IPS-11a (cell line): ENCODE data around the gene RTL5.
A peak's percentile ranks its signal among the peaks of the same experiment; 100 is the strongest.
"Not testable (repeated sequence)": the region's sequence is repeated elsewhere in the genome, so short reads cannot be mapped to it uniquely, and the experiment has no call there.

Experiments used
- H3K4me3 ChIP-seq: one replicate; pipeline ENCODE4 v1.5.1; 2013; ENCODE audit warnings: low read depth, low read length, control low read depth

Gene RTL5

GRCh38 chrX:72131317-72132294 is at the start of gene RTL5:
TSS of gene RTL5 (minus strand) at chrX:72131915.
- H3K4me3 ChIP-seq = peak within 1 kb of the TSS; percentile 13

- H3K4me3 ChIP-seq = no peak overlapping the region
Measured at GRCh38 chrX:72180539-72180938, 48.8 kb upstream of the RTL5 start.

GRCh38 chrX:72176981-72177380 is 45.3 kb upstream of the RTL5 start:
- H3K4me3 ChIP-seq = no peak overlapping the region

- not testable (repeated sequence) for H3K4me3 ChIP-seq
Measured at GRCh38 chrX:72176289-72176688, 44.6 kb upstream of the RTL5 start.

GRCh38 chrX:72169008-72169728 is 37.5 kb upstream of the RTL5 start:
- H3K4me3 ChIP-seq = no peak overlapping the region

GRCh38 chrX:72165551-72165950 is 33.8 kb upstream of the RTL5 start:
- no peak overlapping the region for H3K4me3 ChIP-seq

GRCh38 chrX:72159769-72160168 is 28.1 kb upstream of the RTL5 start:
- no peak overlapping the region for H3K4me3 ChIP-seq

GRCh38 chrX:72158773-72159172 is 27.1 kb upstream of the RTL5 start:
- no peak overlapping the region for H3K4me3 ChIP-seq

- no peak overlapping the region for H3K4me3 ChIP-seq
Measured at GRCh38 chrX:72146527-72146926, 14.8 kb upstream of the RTL5 start.

- no peak overlapping the region for H3K4me3 ChIP-seq
Measured at GRCh38 chrX:72145181-72145580, 13.5 kb upstream of the RTL5 start.

GRCh38 chrX:72143609-72143907 is 11.8 kb upstream of the RTL5 start:
- H3K4me3 ChIP-seq = no peak overlapping the region

GRCh38 chrX:72142794-72143608 is 11.3 kb upstream of the RTL5 start:
- H3K4me3 ChIP-seq = no peak overlapping the region

GRCh38 chrX:72142094-72142793 is 10.5 kb upstream of the RTL5 start:
- H3K4me3 ChIP-seq = no peak overlapping the region

- no peak overlapping the region for H3K4me3 ChIP-seq
Measured at GRCh38 chrX:72141372-72142004, 9.8 kb upstream of the RTL5 start.

- no peak overlapping the region for H3K4me3 ChIP-seq
Measured at GRCh38 chrX:72139538-72139937, 7.8 kb upstream of the RTL5 start.

GRCh38 chrX:72137846-72138495 is 6.3 kb upstream of the RTL5 start:
- no peak overlapping the region for H3K4me3 ChIP-seq

- no peak overlapping the region for H3K4me3 ChIP-seq
Measured at GRCh38 chrX:72133851-72134546, 2.3 kb upstream of the RTL5 start.

GRCh38 chrX:72132456-72132855 is 741 bp upstream of the RTL5 start:
- no peak overlapping the region for H3K4me3 ChIP-seq

- H3K4me3 ChIP-seq = no peak overlapping the region
Measured at GRCh38 chrX:72130762-72131250, 909 bp downstream of the RTL5 start.
